Activated naive CD8-positive, alpha-beta T cell (primary cell): ENCODE data around the gene HECW1.

Source experiments
- H3K27ac Mint-ChIP-seq: one replicate; pipeline ENCODE4 v1.8.0; 2021; ENCODE audit warnings: mixed read lengths
- H3K27me3 Mint-ChIP-seq: one replicate; pipeline ENCODE4 v1.8.0; 2021; ENCODE audit warnings: mixed read lengths
- H3K36me3 Mint-ChIP-seq: one replicate; pipeline ENCODE4 v1.8.0; 2021; ENCODE audit warnings: mixed read lengths
- H3K4me1 Mint-ChIP-seq: one replicate; pipeline ENCODE4 v1.8.0; 2021; ENCODE audit warnings: low read depth, mixed read lengths
- H3K4me3 Mint-ChIP-seq: one replicate; pipeline ENCODE4 v1.8.0; 2021; ENCODE audit warnings: mild to moderate bottlenecking, mixed read lengths
- H3K9me3 Mint-ChIP-seq: one replicate; pipeline ENCODE4 v1.8.0; 2021; ENCODE audit warnings: low read depth, mixed read lengths

The HECW1 gene

GRCh38 chr7:43234073-43234472 lies 121.6 kb downstream of the HECW1 start:
- no peaks in the 10 kb centered on the region for H3K4me1 Mint-ChIP-seq
- no peaks in the 10 kb centered on the region for H3K36me3 Mint-ChIP-seq
- no peak overlapping the region for H3K4me3 Mint-ChIP-seq
- peaks cover 2% of the 10 kb centered on the region for H3K27me3 Mint-ChIP-seq
- no peaks in the 10 kb centered on the region for H3K9me3 Mint-ChIP-seq
- no peak overlapping the region for H3K27ac Mint-ChIP-seq

GRCh38 chr7:43234968-43235367 lies 122.5 kb downstream of the HECW1 start:
- Mint-ChIP-seq H3K4me1 (no peaks in the 10 kb centered on the region), H3K27ac (no peak overlapping the region)

GRCh38 chr7:43240565-43240964 lies 128.1 kb downstream of the HECW1 start:
- H3K27ac Mint-ChIP-seq = no peak overlapping the region
- no peaks in the 10 kb centered on the region for H3K36me3 Mint-ChIP-seq

More at GRCh38 chr7:43234968-43235367, 122.5 kb downstream of the HECW1 start:
- H3K9me3 Mint-ChIP-seq = no peaks in the 10 kb centered on the region
- no peaks in the 10 kb centered on the region for H3K36me3 Mint-ChIP-seq
- H3K27me3 Mint-ChIP-seq = no peaks in the 10 kb centered on the region
- no peak overlapping the region for H3K4me3 Mint-ChIP-seq

GRCh38 chr7:43242628-43243255 lies 130.3 kb downstream of the HECW1 start:
- Mint-ChIP-seq H3K9me3 (no peaks in the 10 kb centered on the region), H3K36me3 (no peaks in the 10 kb centered on the region), H3K27me3 (peaks cover 7% of the 10 kb centered on the region), H3K4me1 (no peaks in the 10 kb centered on the region), H3K27ac (no peak overlapping the region), H3K4me3 (no peak overlapping the region)

More at GRCh38 chr7:43240565-43240964, 128.1 kb downstream of the HECW1 start:
- H3K27me3 Mint-ChIP-seq = peaks cover 4% of the 10 kb centered on the region
- H3K9me3 Mint-ChIP-seq = no peaks in the 10 kb centered on the region
- H3K4me3 Mint-ChIP-seq = no peak overlapping the region
- H3K4me1 Mint-ChIP-seq = no peaks in the 10 kb centered on the region

- Mint-ChIP-seq H3K9me3 (no peaks in the 10 kb centered on the region), H3K4me3 (no peak overlapping the region), H3K36me3 (no peaks in the 10 kb centered on the region), H3K27me3 (peaks cover 7% of the 10 kb centered on the region), H3K27ac (no peak overlapping the region), H3K4me1 (no peaks in the 10 kb centered on the region)
Observed at GRCh38 chr7:43244232-43244631, 131.8 kb downstream of the HECW1 start.

GRCh38 chr7:43244784-43245183 lies 132.3 kb downstream of the HECW1 start:
- H3K4me3 Mint-ChIP-seq = no peak overlapping the region
- no peak overlapping the region for H3K27ac Mint-ChIP-seq
- H3K27me3 Mint-ChIP-seq = peaks cover 7% of the 10 kb centered on the region
- no peaks in the 10 kb centered on the region for H3K9me3 Mint-ChIP-seq
- H3K4me1 Mint-ChIP-seq = no peaks in the 10 kb centered on the region
- no peaks in the 10 kb centered on the region for H3K36me3 Mint-ChIP-seq

- Mint-ChIP-seq H3K4me3 (no peak overlapping the region), H3K27me3 (peaks cover 8% of the 10 kb centered on the region), H3K27ac (no peak overlapping the region), H3K4me1 (no peaks in the 10 kb centered on the region), H3K9me3 (no peaks in the 10 kb centered on the region), H3K36me3 (no peaks in the 10 kb centered on the region)
Observed at GRCh38 chr7:43247757-43248156, 135.3 kb downstream of the HECW1 start.

GRCh38 chr7:43248553-43248952 lies 136.1 kb downstream of the HECW1 start:
- Mint-ChIP-seq H3K27ac (no peak overlapping the region), H3K27me3 (peaks cover 8% of the 10 kb centered on the region), H3K36me3 (no peaks in the 10 kb centered on the region), H3K4me1 (no peaks in the 10 kb centered on the region), H3K4me3 (no peak overlapping the region), H3K9me3 (no peaks in the 10 kb centered on the region)

- Mint-ChIP-seq H3K36me3 (no peaks in the 10 kb centered on the region), H3K27ac (no peak overlapping the region), H3K9me3 (no peaks in the 10 kb centered on the region), H3K27me3 (peaks cover 6% of the 10 kb centered on the region), H3K4me3 (no peak overlapping the region), H3K4me1 (no peaks in the 10 kb centered on the region)
Observed at GRCh38 chr7:43248961-43249822, 136.7 kb downstream of the HECW1 start.

GRCh38 chr7:43249823-43250145 lies 137.3 kb downstream of the HECW1 start:
- no peaks in the 10 kb centered on the region for H3K36me3 Mint-ChIP-seq
- H3K27me3 Mint-ChIP-seq = peaks cover 5% of the 10 kb centered on the region
- H3K9me3 Mint-ChIP-seq = no peaks in the 10 kb centered on the region
- H3K4me1 Mint-ChIP-seq = no peaks in the 10 kb centered on the region
- no peak overlapping the region for H3K27ac Mint-ChIP-seq
- no peak overlapping the region for H3K4me3 Mint-ChIP-seq

- H3K27me3 Mint-ChIP-seq = peaks cover 9% of the 10 kb centered on the region
- no peak overlapping the region for H3K27ac Mint-ChIP-seq
- H3K4me3 Mint-ChIP-seq = no peak overlapping the region
- no peaks in the 10 kb centered on the region for H3K4me1 Mint-ChIP-seq
- no peaks in the 10 kb centered on the region for H3K36me3 Mint-ChIP-seq
- no peaks in the 10 kb centered on the region for H3K9me3 Mint-ChIP-seq
Observed at GRCh38 chr7:43260980-43261878, 148.8 kb downstream of the HECW1 start.

GRCh38 chr7:43265139-43265538 lies 152.7 kb downstream of the HECW1 start:
- H3K9me3 Mint-ChIP-seq = no peaks in the 10 kb centered on the region
- H3K36me3 Mint-ChIP-seq = no peaks in the 10 kb centered on the region
- H3K4me3 Mint-ChIP-seq = no peak overlapping the region
- H3K27ac Mint-ChIP-seq = no peak overlapping the region
- H3K4me1 Mint-ChIP-seq = no peaks in the 10 kb centered on the region
- H3K27me3 Mint-ChIP-seq = peaks cover 12% of the 10 kb centered on the region

- Mint-ChIP-seq H3K27me3 (peaks cover 12% of the 10 kb centered on the region), H3K4me3 (no peak overlapping the region), H3K27ac (no peak overlapping the region), H3K9me3 (peaks cover 10% of the 10 kb centered on the region), H3K4me1 (no peaks in the 10 kb centered on the region), H3K36me3 (peaks cover 3% of the 10 kb centered on the region)
Observed at GRCh38 chr7:43273939-43274719, 161.7 kb downstream of the HECW1 start.

GRCh38 chr7:43274752-43275151 lies 162.3 kb downstream of the HECW1 start:
- Mint-ChIP-seq H3K27ac (no peak overlapping the region), H3K4me1 (no peaks in the 10 kb centered on the region), H3K4me3 (no peak overlapping the region), H3K36me3 (peaks cover 3% of the 10 kb centered on the region), H3K9me3 (peaks cover 10% of the 10 kb centered on the region), H3K27me3 (peaks cover 10% of the 10 kb centered on the region)
